HFFc6 (cell line): Measurements from ENCODE around the gene UBE2F. TPM values are rescaled to one million over a fixed set of nuclear protein-coding genes. Genes with fewer than 3 reads are reported as not detected.
"Not testable (repeated sequence)": the region's sequence is repeated elsewhere in the genome, so short reads cannot be mapped to it uniquely, and the experiment has no call there.

Source experiments
- DNase-seq: peaks from one replicate; pipeline ENCODE4 v3.0.0-alpha.2; 2018
- H3K27ac Mint-ChIP-seq: 2 replicates; pipeline ENCODE4 v1.8.0; 2020; ENCODE audit warnings: mild to moderate bottlenecking, mixed read lengths
- H3K27me3 Mint-ChIP-seq: 2 replicates; pipeline ENCODE4 v1.8.0; 2021; ENCODE audit warnings: mild to moderate bottlenecking, moderate library complexity, mixed read lengths; ENCODE audit not compliant: insufficient read depth
- H3K36me3 Mint-ChIP-seq: 2 replicates; pipeline ENCODE4 v1.8.0; 2021; ENCODE audit warnings: low read depth, mixed read lengths
- H3K4me1 Mint-ChIP-seq: 2 replicates; pipeline ENCODE4 v1.8.0; 2020; ENCODE audit warnings: low read depth, mixed read lengths
- H3K4me3 Mint-ChIP-seq: 2 replicates; pipeline ENCODE4 v1.8.0; 2020; ENCODE audit warnings: mild to moderate bottlenecking, moderate library complexity, mixed read lengths
- H3K9me3 Mint-ChIP-seq: 2 replicates; pipeline ENCODE4 v1.8.0; 2020; ENCODE audit warnings: mild to moderate bottlenecking, mixed read lengths
- CTCF ChIP-seq: fragments of 200-600 bp; sonication (generic); IDR thresholded peaks from 2 replicates; pipeline ENCODE4 v1.5.0; 2021; ENCODE audit warnings: antibody characterized with exemption, mild to moderate bottlenecking
- total RNA-seq, 6 experiments: library from RNA; stranded (reverse); fragmentation: NEBNext Ultra II Directional; extraction: Animal tissue kit (Norgen Biotek cat#: 25700); gene quantifications; 2 replicates in 1 of 6; 3 replicates in 5 of 6; pipeline ENCODE4 v1.2.3, GENCODE V29; 2021

UBE2F gene
- total RNA-seq, 6 experiments from 2014 or later, result 48.7 to 54.1 (median 51.5) TPM

GRCh38 chr2:238065071-238065846 lies 98.4 kb downstream of the UBE2F start:
- peaks cover 12% of the 10 kb centered on the region for H3K36me3 Mint-ChIP-seq
- DNase-seq, result no peak

DNA sequence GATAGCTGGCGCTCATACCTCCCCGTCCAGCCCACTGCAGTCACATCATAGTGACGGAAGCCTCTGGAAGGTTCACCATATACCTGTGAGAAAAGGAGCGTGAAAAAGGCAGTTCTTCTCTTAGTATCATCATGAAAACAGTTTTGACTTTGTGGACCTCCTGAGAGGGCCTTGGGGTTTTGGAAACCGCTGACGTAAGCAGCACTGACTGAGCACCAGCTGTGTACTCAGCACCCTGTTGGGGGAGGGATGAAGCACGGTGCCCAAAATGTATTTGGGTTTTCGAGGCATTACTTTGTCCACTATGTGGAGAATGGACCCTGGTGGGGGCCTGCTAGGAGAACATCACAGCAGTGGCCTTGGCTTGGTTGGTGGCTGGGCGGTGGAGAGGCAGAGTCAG lies 99.4 kb downstream of the UBE2F start:
- H3K4me1 Mint-ChIP-seq, result peaks cover 10% of the 10 kb centered on the region
- peaks cover 11% of the 10 kb centered on the region for H3K36me3 Mint-ChIP-seq
- no peak overlapping the region for H3K27ac Mint-ChIP-seq
- DNase-seq, result no peak
- no peaks in the 10 kb centered on the region for H3K9me3 Mint-ChIP-seq
- no peak for TF ChIP-seq CTCF
- H3K27me3 Mint-ChIP-seq, result no peaks in the 10 kb centered on the region
- no peak overlapping the region for H3K4me3 Mint-ChIP-seq

More at GRCh38 chr2:238065071-238065846, 98.4 kb downstream of the UBE2F start:
- H3K4me3 Mint-ChIP-seq, result no peak overlapping the region
- peaks cover 11% of the 10 kb centered on the region for H3K4me1 Mint-ChIP-seq
- H3K27ac Mint-ChIP-seq, result no peak overlapping the region
- H3K27me3 Mint-ChIP-seq, result no peaks in the 10 kb centered on the region
- no peak for TF ChIP-seq CTCF
- no peaks in the 10 kb centered on the region for H3K9me3 Mint-ChIP-seq

DNA sequence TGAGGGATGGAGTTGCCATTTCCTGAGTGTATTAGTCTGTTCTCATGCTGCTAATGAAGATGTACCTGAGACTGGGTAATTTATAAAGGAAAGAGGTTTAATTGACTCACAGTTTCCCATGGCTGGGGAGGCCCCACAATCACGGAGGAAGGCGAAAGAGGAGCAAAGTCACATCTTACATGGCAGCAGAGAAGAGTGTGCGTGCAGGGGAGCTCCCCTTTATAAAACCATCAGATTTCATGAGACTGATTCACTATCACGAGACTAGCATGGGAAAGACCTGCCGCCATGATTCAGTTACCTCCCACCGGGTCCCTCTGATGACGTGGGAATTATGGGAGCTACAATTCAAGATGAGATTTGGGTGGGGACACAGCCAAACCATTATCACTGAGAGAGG lies 99.9 kb downstream of the UBE2F start:
- H3K9me3 Mint-ChIP-seq, H3K4me1 Mint-ChIP-seq, DNase-seq, H3K4me3 Mint-ChIP-seq, H3K27ac Mint-ChIP-seq, H3K27me3 Mint-ChIP-seq: not testable (repeated sequence)
- H3K36me3 Mint-ChIP-seq, result peaks cover 15% of the 10 kb centered on the region

GRCh38 chr2:238067939-238068338 lies 101.1 kb downstream of the UBE2F start:
- Mint-ChIP-seq H3K9me3 (peaks cover 4% of the 10 kb centered on the region; the same call in 1 of the 2 replicates), H3K36me3 (peaks cover 27% of the 10 kb centered on the region), H3K27ac (no peak overlapping the region), H3K4me1 (no peaks in the 10 kb centered on the region; the same call in 1 of the 2 replicates), H3K27me3 (no peaks in the 10 kb centered on the region), H3K4me3 (no peak overlapping the region)
- no peak for DNase-seq
- TF ChIP-seq CTCF, result no peak

DNA sequence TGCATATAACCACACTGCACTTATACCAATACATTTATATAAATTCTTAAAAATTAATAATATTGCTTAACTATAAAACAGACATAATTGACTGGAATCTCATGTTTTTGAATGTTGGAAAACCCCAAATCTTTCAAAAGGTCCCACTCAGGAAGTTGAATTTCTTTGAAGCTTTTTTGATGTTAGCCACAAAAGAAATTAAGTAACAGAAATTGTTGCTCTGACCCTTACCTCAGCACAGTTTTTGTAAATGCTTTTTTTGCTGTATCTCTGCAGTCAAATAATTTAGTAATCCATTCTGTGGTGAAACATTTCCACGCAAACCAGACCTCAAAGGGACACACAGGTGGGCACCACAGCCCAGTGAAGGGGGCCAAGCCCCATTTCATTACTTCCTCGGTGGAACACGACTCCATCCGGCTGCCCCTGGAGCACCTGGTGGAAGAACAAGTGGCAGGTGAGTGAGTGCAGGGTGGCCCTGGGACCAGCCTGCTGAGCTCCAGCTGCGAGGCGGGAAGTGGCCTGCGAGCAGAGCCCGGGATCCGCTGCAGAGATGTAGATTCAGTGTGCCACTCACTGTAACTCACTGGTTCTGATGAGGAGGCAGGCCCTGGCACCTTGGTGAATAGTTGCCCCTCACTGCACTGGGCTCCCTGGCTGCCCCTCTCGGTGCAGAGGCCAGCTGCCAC lies 102.4 kb downstream of the UBE2F start:
- Mint-ChIP-seq H3K4me1 (no peaks in the 10 kb centered on the region), H3K4me3 (no peak overlapping the region), H3K36me3 (peaks cover 37% of the 10 kb centered on the region), H3K27me3 (no peaks in the 10 kb centered on the region), H3K27ac (no peak overlapping the region), H3K9me3 (peaks cover 10% of the 10 kb centered on the region; the same call in 1 of the 2 replicates)
- TF ChIP-seq CTCF, result no peak
- DNase-seq, result no peak

DNA sequence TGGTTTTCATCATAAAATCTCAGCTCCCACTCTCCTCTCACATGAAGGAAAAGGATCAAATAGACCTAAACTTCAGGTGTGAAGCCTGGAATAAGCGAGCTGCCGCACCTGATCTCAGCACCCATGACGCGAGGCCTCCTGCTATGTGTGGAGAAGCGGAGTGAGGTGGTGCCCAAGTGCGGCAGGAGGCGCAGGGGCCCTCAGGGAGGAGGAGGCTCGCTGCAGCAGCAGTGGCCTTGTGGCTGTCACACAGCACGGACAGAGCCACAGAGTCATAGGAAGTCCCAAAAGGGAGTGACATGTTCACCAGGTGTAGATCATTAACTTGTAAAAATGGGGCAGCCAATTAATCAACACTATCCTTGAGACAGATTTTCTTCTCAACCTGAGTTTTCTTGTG lies 103.1 kb downstream of the UBE2F start:
- peaks cover 41% of the 10 kb centered on the region for H3K36me3 Mint-ChIP-seq
- no peak overlapping the region for H3K4me3 Mint-ChIP-seq
- no peak for TF ChIP-seq CTCF
- peaks cover 10% of the 10 kb centered on the region; the same call in 1 of the 2 replicates for H3K9me3 Mint-ChIP-seq
- H3K4me1 Mint-ChIP-seq, result no peaks in the 10 kb centered on the region
- no peaks in the 10 kb centered on the region for H3K27me3 Mint-ChIP-seq
- H3K27ac Mint-ChIP-seq, result no peak overlapping the region
- DNase-seq, result no peak
